ENCODE measurements around the gene ANXA8. TPM values are rescaled to one million over a fixed set of nuclear protein-coding genes. Genes with fewer than 3 reads are reported as not detected.

Gene ANXA8
- total RNA-seq, 6 donors from 2014 or later: 4.2 to 25.6 (median 10.7) TPM

DNA sequence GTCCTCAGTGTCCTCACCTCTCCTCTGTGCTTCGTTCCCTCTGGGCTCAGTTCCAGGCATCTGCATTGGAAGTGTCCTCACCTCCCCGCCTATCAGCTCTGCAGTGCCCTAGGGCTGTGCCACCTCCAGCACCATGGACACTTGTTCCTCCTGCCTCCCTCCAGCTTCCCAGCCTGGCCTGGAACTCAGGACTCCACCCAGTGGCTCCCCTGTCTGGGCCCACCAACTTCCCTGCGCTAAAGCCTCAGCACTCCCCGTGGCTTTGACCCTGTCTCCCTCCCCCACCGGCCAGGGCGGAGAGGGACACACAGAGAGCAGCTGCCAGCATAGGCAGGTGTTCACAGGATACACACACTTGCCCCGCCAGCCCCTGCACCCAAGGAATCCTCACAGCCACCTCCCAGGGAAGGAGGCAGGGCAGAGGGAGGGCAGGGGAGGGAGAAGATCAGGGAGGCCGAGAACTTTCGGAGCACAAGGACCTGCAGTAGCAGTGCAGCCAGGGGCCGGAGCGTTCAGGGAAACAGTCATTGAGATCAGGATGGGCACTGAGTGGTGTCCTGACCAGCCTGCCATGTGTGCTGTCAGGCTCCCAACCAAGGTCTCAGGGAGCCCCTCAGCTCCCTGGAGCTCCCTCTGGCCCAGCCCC, 31.3 kb downstream of the ANXA8 start:
- 67 to 70% methylated on average over 11 of the region's 11 CpGs for WGBS, 2 donors
- Histone ChIP-seq H3K36me3 (no peaks in the 10 kb centered on the region), H3K27ac (no peak overlapping the region), H3K9me3 (no peaks in the 10 kb centered on the region), H3K27me3 (no peaks in the 10 kb centered on the region), H3K4me1 (no peaks in the 10 kb centered on the region), H3K4me3 (no peak overlapping the region)
- no peak for TF ChIP-seq POLR2AphosphoS5 (IDR thresholded peaks at IDR 0.05)
- TF ChIP-seq, protein P1, sequence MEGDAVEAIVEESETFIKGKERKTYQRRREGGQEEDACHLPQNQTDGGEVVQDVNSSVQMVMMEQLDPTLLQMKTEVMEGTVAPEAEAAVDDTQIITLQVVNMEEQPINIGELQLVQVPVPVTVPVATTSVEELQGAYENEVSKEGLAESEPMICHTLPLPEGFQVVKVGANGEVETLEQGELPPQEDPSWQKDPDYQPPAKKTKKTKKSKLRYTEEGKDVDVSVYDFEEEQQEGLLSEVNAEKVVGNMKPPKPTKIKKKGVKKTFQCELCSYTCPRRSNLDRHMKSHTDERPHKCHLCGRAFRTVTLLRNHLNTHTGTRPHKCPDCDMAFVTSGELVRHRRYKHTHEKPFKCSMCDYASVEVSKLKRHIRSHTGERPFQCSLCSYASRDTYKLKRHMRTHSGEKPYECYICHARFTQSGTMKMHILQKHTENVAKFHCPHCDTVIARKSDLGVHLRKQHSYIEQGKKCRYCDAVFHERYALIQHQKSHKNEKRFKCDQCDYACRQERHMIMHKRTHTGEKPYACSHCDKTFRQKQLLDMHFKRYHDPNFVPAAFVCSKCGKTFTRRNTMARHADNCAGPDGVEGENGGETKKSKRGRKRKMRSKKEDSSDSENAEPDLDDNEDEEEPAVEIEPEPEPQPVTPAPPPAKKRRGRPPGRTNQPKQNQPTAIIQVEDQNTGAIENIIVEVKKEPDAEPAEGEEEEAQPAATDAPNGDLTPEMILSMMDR (IDR thresholded peaks at IDR 0.05): no peak
- TF ChIP-seq POLR2A (IDR thresholded peaks at IDR 0.05): no peak
- TF ChIP-seq EP300 (IDR thresholded peaks at IDR 0.05): no peak
- DNase-seq (no peak), ATAC-seq (ENCODE audit: low FRiP score in 2 of 2) (no peak)

DNA sequence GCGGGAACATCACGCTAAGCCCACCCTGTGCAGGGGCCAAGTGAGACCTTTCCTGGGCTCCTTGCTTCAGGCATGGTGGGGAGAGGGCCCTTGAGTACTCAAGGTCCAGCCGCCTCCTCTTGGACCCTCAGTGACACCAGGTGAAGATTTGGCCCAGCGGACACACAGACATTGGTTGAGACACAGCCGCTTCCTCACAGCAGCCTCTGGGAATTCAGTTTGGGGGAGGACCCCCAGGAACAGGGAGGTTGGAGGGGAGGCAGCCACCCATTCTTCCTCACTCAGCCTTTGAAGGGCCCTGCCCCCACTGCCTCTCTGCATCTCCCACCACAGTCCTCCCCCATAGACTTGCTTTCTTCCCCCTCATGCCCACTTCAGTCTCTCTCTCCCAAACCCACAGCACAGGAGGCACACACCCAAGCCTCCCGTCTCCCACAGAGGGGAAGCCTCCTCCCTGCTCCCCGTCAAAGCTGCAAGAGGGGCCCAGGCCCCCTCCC, 31.9 kb downstream of the ANXA8 start:
- no peak for TF ChIP-seq POLR2AphosphoS5 (IDR thresholded peaks at IDR 0.05)
- TF ChIP-seq, protein P1 (IDR thresholded peaks at IDR 0.05): no peak
- TF ChIP-seq EP300 (IDR thresholded peaks at IDR 0.05): no peak
- TF ChIP-seq POLR2A (IDR thresholded peaks at IDR 0.05): no peak
- DNase-seq (no peak), ATAC-seq (ENCODE audit: low FRiP score in 2 of 2) (no peak)
- no peaks in the 10 kb centered on the region for H3K27me3 ChIP-seq
- H3K27ac ChIP-seq: no peak overlapping the region
- 48 to 75% methylated on average over 2 to 7 of the region's 7 CpGs for WGBS, 2 donors
- no peaks in the 10 kb centered on the region for H3K4me1 ChIP-seq
- no peaks in the 10 kb centered on the region for H3K36me3 ChIP-seq
- H3K9me3 ChIP-seq: no peaks in the 10 kb centered on the region
- no peak overlapping the region for H3K4me3 ChIP-seq

DNA sequence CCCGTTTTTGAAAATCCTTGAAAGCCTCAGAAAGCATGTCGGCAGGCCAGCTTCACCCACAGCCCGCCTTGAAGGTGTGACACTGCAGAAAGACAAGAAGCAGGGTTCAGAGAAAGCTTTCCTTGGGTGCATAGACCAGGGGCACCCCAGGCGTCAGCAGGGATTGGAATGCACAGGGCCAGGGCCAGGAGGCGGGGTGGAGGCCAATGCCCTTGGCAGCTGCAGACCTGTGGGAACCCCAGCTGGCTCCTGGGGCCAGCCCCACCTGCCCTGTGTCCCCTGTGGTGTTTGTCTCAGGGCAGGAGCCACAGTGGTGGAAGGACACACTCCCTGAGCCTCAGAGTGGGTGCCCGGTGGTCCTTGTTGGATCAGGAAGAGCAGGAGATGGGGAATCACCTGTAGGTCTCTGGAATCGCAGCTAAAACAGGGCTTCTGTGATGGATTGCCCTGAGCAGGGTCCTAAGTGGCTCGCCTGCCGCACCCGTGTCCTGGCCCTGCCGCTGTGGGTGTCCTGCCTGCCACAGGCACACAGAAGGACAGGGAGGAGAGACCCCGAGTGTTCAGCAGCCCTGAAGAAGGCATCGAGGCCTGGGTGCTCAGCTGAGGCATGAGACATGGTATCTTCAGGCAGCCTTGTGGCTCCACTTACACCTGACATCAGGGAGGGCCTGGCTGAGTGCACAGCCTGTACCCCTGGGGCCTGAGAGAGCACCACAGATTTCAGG, 32.5 kb downstream of the ANXA8 start:
- TF ChIP-seq EP300 (IDR thresholded peaks at IDR 0.05): no peak
- TF ChIP-seq POLR2AphosphoS5 (IDR thresholded peaks at IDR 0.05): no peak
- H3K4me3 ChIP-seq: no peak overlapping the region
- H3K27ac ChIP-seq: no peak overlapping the region
- no peaks in the 10 kb centered on the region for H3K36me3 ChIP-seq
- H3K4me1 ChIP-seq: no peaks in the 10 kb centered on the region
- ATAC-seq (ENCODE audit: low FRiP score in 2 of 2) (no peak), DNase-seq (peak in 1 of 2 donors; percentile 61)
- peaks cover 0 to 2% (median under 1%) of the 10 kb centered on the region in 4 donors for H3K9me3 ChIP-seq
- no peaks in the 10 kb centered on the region for H3K27me3 ChIP-seq
- 79 to 84% methylated on average over 4 to 13 of the region's 13 CpGs for WGBS, 2 donors

DNA sequence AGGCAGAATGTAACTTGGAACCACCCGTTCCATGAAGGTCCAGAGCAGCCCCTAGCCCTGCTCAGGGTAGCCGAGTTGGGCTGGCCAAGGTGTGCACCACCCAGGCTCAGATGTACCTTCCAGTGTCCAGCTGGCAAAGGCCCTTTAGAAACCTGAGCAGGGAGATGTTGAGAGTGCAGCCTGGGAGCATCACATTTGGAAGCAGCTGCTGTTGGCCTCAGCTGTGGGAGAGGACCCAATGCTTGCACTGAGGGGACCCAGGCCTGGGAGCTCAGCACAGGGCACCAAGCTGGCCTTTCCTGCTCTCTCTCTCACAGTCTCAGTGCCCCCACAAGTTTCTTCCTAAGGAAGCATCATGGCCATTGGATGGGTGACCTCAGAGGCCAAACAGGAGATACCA, 33.5 kb downstream of the ANXA8 start:
- DNase-seq (no peak), ATAC-seq (ENCODE audit: low FRiP score in 2 of 2) (no peak)
- Histone ChIP-seq H3K36me3 (no peaks in the 10 kb centered on the region), H3K27me3 (no peaks in the 10 kb centered on the region), H3K4me1 (no peaks in the 10 kb centered on the region), H3K27ac (no peak overlapping the region), H3K9me3 (peaks cover 0 to 12% (median 9%) of the 10 kb centered on the region in 4 donors), H3K4me3 (no peak overlapping the region)
- WGBS, 2 donors: 90% methylated on average over 2 of the region's 2 CpGs
- TF ChIP-seq POLR2AphosphoS5 (IDR thresholded peaks at IDR 0.05) (no peak), EP300 (IDR thresholded peaks at IDR 0.05) (no peak), POLR2A (IDR thresholded peaks at IDR 0.05) (no peak)
- TF ChIP-seq, protein P1 (IDR thresholded peaks at IDR 0.05): no peak

GRCh38 chr10:47449979-47450378, 33.9 kb downstream of the ANXA8 start:
- TF ChIP-seq POLR2A (IDR thresholded peaks at IDR 0.05): no peak
- TF ChIP-seq EP300 (IDR thresholded peaks at IDR 0.05): no peak
- WGBS, 2 donors: 82% methylated on average over 10 of the region's 10 CpGs; no CpG with 5 or more reads in 1 of the 2 donors
- ATAC-seq (ENCODE audit: low FRiP score in 2 of 2) (no peak), DNase-seq (no peak)
- no peaks in the 10 kb centered on the region for H3K36me3 ChIP-seq
- peaks cover 0 to 15% (median 11%) of the 10 kb centered on the region in 4 donors for H3K9me3 ChIP-seq
- H3K4me1 ChIP-seq: no peaks in the 10 kb centered on the region
- no peak overlapping the region for H3K27ac ChIP-seq
- no peaks in the 10 kb centered on the region for H3K27me3 ChIP-seq
- H3K4me3 ChIP-seq: no peak overlapping the region

All from upper lobe of left lung (tissue), 6 donors.